Endometrium (tissue), 2 donors: Measurements from ENCODE around the gene OR52N1.

Experiments used
- FAIRE-seq: peaks from 2 replicates; lab custom pipeline; 2012; peaks lifted over from hg19 to GRCh38; lab: Jason Lieb, UNC
- donor health status: control.
- donor health status: control.

Gene OR52N1

DNA sequence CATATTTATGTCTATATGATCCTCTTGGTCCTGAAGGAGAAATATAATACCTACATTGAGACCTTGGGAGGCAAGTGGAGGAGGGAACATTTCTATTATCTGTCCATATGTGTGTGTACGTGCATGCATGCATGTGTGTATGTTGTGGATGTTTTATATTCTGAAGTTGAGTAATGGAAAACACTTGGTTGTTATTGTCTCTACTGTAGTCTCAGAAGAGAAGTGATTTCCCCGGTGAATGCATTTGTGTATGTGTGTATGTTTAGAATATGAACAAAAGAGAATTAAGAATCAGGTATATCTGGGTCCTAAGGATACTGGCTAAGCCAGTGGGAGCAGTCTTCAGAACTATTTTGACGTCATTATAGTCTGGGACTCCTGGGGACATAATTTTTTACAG, at the start of gene OR52N1:
TSS of gene OR52N1 (minus strand) at position 101 of the 400 bp plus-strand sequence. CDS start 2,449 bp downstream, outside the sequence.
- FAIRE-seq: no peak

DNA sequence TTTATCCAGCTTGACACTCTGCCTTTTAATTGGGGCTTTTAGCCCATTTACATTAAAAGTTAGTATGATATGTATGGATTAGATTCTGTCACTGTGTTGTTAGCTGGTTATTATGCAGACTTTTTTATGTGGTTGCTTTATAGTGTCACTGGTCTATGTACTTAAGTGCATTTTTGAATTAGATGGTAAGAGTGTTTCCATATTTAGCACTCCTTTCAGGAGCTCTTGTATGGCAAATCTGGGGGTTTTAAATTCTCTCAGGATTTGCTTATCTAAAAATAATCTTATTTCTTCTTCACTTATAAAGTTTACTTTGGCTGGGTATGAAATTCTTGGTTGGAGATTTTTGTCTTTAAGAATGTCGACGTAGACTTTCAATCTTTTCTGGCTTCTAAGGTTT, 46.6 kb upstream of the OR52N1 start:
- no peak for FAIRE-seq

DNA sequence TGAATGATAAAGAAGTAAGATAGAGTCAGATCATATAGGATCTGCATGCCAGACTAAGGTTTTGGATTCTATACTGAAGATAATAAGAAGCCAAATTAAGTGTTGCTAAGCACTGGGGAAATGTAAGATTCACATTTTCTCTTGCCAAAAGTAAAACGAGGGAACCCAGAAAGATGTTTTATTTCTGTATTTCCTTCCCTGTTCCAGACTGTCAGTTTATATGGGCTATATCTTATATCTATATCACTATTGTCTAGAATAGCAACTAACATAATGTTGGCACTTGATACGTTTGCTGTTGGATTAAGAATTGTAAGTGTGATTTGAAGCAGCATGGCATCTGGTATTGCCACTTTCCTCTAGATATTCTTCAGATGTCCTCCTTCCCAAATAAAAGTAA, 42.4 kb upstream of the OR52N1 start:
- no peak for FAIRE-seq

- no peak for FAIRE-seq
These were observed 40.2 kb upstream of the OR52N1 start for GRCh38 chr11:5831196-5831829.

DNA sequence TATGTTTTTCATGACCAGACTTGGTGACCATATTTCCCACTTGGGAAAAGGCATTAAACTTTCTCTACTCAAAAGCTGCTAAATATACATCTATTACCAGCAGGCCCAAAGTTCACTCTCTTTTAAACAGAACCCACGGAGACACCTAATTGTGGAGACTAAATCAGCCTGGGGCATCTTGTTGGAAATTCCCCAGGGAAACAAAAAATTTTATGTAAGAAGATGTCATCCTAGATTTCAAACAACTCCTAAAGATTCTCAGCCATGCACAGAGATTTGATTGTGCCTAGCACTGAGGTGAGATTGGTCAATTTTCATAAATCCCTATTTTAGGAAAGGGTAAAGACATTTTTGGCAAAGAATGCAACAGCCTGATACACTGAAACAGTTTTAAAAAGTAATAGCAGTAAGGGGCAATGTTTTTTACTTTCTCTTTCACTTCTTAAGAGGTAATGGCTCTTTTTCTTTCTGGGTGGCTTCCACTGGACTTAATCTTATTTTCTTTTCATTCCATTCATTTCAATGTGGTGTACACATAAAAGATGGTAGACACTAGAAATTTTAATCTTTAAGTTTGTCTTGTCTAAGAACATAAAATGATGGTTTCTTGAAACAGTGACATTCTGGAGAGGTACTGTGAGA, 27.3 kb upstream of the OR52N1 start:
- no peak for FAIRE-seq

- no peak for FAIRE-seq
These were observed 24.5 kb upstream of the OR52N1 start for GRCh38 chr11:5815534-5815933.

DNA sequence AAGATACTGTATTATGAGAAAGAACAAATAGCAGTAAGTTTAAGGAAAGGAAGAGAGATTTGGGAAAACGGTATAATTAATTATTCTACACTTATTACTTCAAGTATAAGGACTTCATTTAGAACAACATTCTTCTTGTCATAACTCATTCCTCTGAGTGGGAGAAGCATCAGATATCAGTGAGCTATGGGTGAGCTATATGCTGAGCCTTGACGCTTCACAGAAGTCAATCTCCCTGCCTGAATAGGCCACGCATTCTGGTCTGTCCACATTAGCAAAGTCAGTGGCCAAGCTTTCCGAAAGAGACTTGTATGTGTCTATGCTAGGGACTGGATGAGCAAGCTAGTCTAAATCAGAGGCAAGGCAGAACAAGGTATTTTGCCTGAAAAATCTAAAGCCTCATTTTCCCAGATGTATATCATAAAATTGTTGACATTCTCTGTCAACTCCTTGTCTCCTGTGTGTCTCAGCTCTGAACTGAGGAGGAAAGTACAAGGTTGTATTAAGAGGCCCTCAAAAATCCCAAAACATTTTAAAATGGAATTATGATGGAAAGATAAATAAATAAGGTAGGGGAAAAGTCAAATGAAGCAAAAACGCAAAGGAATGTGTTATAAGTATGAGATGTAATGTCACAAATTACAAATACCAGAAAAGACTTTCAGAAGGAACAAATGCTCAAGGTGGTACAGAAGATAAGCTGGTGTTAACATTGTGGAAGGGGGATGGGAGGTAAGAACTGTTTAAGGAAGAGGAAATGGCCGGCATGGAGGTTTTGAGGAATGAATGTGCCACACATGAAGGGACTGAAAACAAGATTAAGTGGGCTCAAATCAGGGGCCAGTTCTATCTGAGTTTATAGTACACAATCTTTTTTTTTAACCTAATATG, 19.1 kb upstream of the OR52N1 start:
- FAIRE-seq: no peak

- no peak for FAIRE-seq
These were observed 18.1 kb upstream of the OR52N1 start for GRCh38 chr11:5809122-5809519.

GRCh38 chr11:5808500-5809121, 17.5 kb upstream of the OR52N1 start, which contains the start of gene OR52N2:
TSS of gene OR52N2 (plus strand) at chr11:5808924. CDS start at chr11:5820336, 11,412 bp downstream.
- no peak for FAIRE-seq

DNA sequence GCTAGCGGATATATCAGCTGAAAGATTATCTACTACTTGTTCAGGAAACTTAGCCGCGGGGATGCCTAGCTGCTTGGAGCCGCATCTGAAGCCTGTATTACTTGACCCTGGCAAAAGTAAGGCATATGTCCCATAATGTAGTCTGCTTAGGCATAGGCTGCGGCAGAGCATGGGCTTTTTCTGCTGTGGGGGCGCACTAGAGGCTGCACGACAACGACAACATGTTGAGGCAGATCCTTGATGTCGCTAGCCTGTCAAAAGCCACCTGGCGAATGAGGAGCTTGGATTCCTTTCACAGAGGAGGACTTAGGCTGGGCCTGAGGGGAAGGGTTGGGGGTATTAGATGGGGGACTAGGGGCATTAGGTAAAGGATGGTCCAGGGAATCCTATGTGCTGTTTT, 16.5 kb upstream of the OR52N1 start:
- FAIRE-seq: no peak

GRCh38 chr11:5803982-5804381, 12.9 kb upstream of the OR52N1 start:
- FAIRE-seq: no peak

DNA sequence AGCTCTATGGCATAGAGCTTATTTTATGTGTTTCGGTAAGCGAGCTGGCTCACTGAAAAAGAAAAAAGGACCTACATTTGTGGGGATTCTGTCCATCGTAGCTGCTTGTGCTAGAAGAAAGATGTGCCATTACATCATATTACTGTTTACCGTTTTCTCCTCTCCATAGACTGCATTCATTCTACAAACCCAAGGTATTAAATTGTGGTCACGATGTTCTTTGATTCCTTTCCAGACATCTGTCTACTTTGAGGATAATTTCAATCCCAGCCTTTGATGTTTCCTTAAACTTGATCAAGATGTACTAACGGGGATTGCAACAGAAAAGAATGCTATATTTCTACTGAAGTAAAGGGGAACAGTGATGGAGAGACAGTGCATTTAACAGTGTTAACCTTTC, 5.5 kb upstream of the OR52N1 start:
- FAIRE-seq: no peak

GRCh38 chr11:5783255-5783654, 7.8 kb downstream of the OR52N1 start, which contains the start of gene OR52N5:
TSS of gene OR52N5 (minus strand) at chr11:5783355. CDS start at chr11:5778634, 4,721 bp downstream.
- no peak for FAIRE-seq

DNA sequence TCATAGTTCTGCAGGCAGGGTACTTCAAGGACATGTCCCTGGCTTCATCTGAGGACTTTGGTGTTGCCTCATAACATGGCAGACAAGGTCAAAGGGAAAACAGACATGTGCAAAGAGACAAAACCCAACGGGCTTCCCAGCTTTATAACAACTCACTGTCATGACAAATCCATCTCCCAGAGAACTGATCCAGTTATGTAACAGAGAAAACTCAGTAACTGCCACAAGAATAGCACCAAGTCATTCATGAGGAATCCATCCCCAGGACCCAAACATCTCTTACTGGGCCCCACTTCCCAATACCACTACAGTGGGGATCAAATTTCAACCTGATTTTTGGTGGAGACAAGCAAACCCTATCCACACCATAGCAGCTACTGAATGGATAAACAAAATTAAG, 24.0 kb downstream of the OR52N1 start:
- FAIRE-seq: no peak

DNA sequence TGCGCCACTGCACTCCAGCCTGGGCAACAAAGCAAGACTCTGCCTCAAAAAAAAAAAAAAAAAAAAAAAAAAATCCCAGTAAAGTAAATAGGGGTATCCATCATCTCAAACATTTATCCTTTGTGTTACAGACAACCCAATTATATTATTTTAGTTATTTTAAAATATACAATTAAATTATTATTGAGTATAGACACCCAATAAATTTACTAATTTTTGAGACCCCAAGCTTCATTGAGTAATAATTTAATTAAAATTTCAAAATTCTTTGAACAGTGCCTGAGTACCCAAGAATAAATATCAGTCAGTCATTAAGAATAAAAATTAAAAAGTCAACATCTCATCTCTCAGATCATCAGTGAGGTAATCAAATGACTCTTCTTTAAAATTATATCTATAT, 37.1 kb downstream of the OR52N1 start, which contains the start of gene OR52N4:
TSS of gene OR52N4 (plus strand) at position 301 of the 400 bp plus-strand sequence. CDS start 498 bp downstream, outside the sequence.
- FAIRE-seq: no peak

- no peak for FAIRE-seq
These were observed 41.2 kb downstream of the OR52N1 start for GRCh38 chr11:5749836-5750235.

- no peak for FAIRE-seq
These were observed 44.5 kb downstream of the OR52N1 start for GRCh38 chr11:5746614-5747013.

- FAIRE-seq: no peak
These were observed 52.6 kb downstream of the OR52N1 start for GRCh38 chr11:5738431-5738830.

DNA sequence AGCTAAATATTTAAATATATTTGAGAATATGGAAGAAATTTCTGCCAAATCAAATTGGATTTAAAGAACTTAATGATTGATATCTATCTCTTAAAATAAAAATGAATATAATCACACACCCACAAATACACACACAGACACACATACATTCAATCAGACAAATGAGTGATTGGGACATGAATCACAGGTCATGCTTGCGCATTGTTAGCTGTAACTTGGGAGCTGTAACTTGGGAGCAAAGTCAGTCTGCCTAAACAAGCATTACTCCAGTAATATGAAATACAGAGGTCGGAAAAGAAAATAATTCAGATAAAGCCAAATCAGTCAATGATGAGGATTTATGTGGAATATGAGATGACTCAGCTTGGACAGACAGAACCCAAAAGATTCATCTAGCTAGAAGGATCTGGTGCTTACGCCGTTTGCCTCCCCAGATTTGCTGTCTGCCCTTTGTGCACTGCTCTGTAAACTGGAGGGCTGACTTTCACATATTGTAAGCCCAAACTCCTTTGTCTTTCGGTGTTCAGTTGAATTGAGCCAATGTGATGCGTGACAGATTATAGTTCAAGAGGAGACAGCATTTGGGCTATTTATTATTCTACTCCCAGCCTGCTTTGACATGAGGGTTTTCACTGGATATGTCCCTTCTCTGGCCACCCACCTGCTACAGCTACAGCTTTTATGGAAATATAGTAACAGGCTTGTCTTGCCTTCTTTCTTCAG, 53.2 kb downstream of the OR52N1 start:
- FAIRE-seq: no peak

GRCh38 chr11:5737091-5737490, 54.0 kb downstream of the OR52N1 start:
- FAIRE-seq: no peak
